Astrocyte (in vitro differentiated cells and primary cell): ENCODE data around the gene MLXIP. TPM values are rescaled to one million over a fixed set of nuclear protein-coding genes. Genes with fewer than 3 reads are reported as not detected.

Experiments
- DNase-seq: peaks from one replicate; pipeline ENCODE4 v3.0.0-alpha.2; 2010; ENCODE audit warnings: low read depth
- FAIRE-seq: peaks from 2 replicates; lab custom pipeline; 2011; peaks lifted over from hg19 to GRCh38; lab: Jason Lieb, UNC
- H2AFZ ChIP-seq: 2 replicates; pipeline ENCODE4 v1.6.0; 2012; ENCODE audit warnings: low read depth, low read length, inconsistent platforms
- H3K27ac ChIP-seq: 2 replicates; pipeline ENCODE4 v1.5.1; 2011; ENCODE audit warnings: low read depth, low read length, inconsistent platforms
- H3K27me3 ChIP-seq: 2 replicates; pipeline ENCODE4 v1.6.0; 2011; ENCODE audit warnings: low read length, inconsistent platforms; ENCODE audit not compliant: insufficient read depth
- H3K36me3 ChIP-seq: 2 replicates; pipeline ENCODE4 v1.5.1; 2011; ENCODE audit warnings: low read length, inconsistent platforms; ENCODE audit not compliant: insufficient read depth
- H3K4me1 ChIP-seq: 2 replicates; pipeline ENCODE4 v1.5.1; 2011; ENCODE audit warnings: low read length, inconsistent platforms; ENCODE audit not compliant: insufficient read depth
- H3K4me2 ChIP-seq: 2 replicates; pipeline ENCODE4 v1.6.0; 2012; ENCODE audit warnings: low read length, inconsistent platforms
- H3K4me3 ChIP-seq: 2 replicates; pipeline ENCODE4 v1.5.1; 2011; ENCODE audit warnings: low read depth, mild to moderate bottlenecking, low read length, inconsistent platforms; ENCODE audit not compliant: insufficient read depth
- H3K79me2 ChIP-seq: 2 replicates; pipeline ENCODE4 v1.6.0; 2012; ENCODE audit warnings: mild to moderate bottlenecking, low read length, inconsistent platforms; ENCODE audit not compliant: insufficient read depth
- H3K9ac ChIP-seq: 2 replicates; pipeline ENCODE4 v1.6.0; 2012; ENCODE audit warnings: mild to moderate bottlenecking, low read length, inconsistent platforms
- H3K9me3 ChIP-seq: 2 replicates; pipeline ENCODE4 v1.5.1; 2012; ENCODE audit warnings: low read depth, mild to moderate bottlenecking, low read length, inconsistent platforms; ENCODE audit not compliant: insufficient read depth
- H4K20me1 ChIP-seq: 2 replicates; pipeline ENCODE4 v1.6.0; 2012; ENCODE audit warnings: low read length, inconsistent platforms; ENCODE audit not compliant: insufficient read depth
- H3K27ac Mint-ChIP-seq: one replicate; pipeline ENCODE4 v1.8.0; 2021; ENCODE audit warnings: mild to moderate bottlenecking, mixed read lengths; ENCODE audit not compliant: unreplicated experiment
- H3K27me3 Mint-ChIP-seq: one replicate; pipeline ENCODE4 v1.8.0; 2021; ENCODE audit warnings: low read depth, mixed read lengths; ENCODE audit not compliant: unreplicated experiment
- H3K36me3 Mint-ChIP-seq: one replicate; pipeline ENCODE4 v1.8.0; 2021; ENCODE audit warnings: low read depth, mixed read lengths; ENCODE audit not compliant: unreplicated experiment
- H3K4me1 Mint-ChIP-seq: one replicate; pipeline ENCODE4 v1.8.0; 2021; ENCODE audit warnings: low read depth, mixed read lengths; ENCODE audit not compliant: unreplicated experiment
- H3K4me3 Mint-ChIP-seq: one replicate; pipeline ENCODE4 v1.8.0; 2021; ENCODE audit warnings: mild to moderate bottlenecking, moderate library complexity, mixed read lengths; ENCODE audit not compliant: unreplicated experiment
- H3K9me3 Mint-ChIP-seq: one replicate; pipeline ENCODE4 v1.8.0; 2021; ENCODE audit warnings: mild to moderate bottlenecking, mixed read lengths; ENCODE audit not compliant: unreplicated experiment
- CTCF ChIP-seq: IDR thresholded peaks from 2 replicates; pipeline ENCODE4 v1.5.1; 2011; ENCODE audit warnings: low read depth, mild to moderate bottlenecking, inconsistent platforms, low read length, moderate library complexity; ENCODE audit not compliant: insufficient read depth
- EZH2 ChIP-seq: IDR thresholded peaks from 2 replicates; pipeline ENCODE4 v1.6.1; 2012; ENCODE audit warnings: mild to moderate bottlenecking, low read length, inconsistent platforms; ENCODE audit not compliant: insufficient read depth
- total RNA-seq: library from RNA; stranded (reverse); gene quantifications from 2 replicates; pipeline ENCODE4 v1.2.1, GENCODE V29; 2021

Gene MLXIP
- total RNA-seq, 1 donor from 2014 or later = 62.5 TPM

DNA sequence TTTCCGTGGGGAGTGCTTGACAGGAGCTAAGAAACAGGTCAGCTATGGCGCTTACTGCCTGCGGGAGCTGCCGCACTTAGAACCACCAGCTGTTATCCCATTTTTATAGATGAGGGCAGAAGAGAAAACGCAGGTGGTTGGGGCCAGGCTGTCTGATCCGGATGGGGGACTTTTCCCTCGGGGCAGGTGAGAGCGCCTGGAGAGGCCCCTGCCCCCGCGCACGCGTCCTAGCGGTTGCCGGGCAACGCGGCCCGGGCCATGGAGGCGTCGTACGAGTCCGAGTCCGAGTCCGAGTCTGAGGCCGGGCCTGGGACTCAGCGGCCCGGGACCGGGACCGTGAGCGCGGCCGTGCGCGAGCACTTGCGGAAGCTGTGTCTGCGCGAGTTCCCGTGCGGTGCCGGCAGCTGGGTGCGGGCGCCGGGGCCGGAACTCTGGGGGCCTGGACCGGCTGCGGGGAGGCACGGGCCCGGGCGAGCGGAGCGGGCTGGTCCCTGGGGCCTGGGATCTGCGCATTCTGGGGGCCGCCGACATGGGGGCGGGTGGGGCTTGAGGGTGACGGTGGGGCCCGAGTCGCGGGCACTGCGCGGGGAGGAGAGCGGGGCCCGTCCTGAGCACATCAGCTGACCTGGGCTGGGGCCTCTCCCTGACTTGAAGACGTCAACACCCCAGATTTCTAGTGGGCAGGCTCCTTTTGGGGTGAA lies 104.5 kb downstream of the MLXIP start, which contains the start of gene LRRC43:
LRRC43 (plus strand) TSS at position 237 of the 701 bp plus-strand sequence; CDS start at position 259, 22 bp downstream.
- Histone ChIP-seq H3K4me3 (peak within 1 kb of the TSS; percentile 52), H3K79me2 (no peaks in the 10 kb centered on the region), H3K4me1 (peaks cover 7% of the 10 kb centered on the region), H3K9ac (peak within 1 kb of the TSS; percentile 43), H3K9me3 (no peaks in the 10 kb centered on the region), H4K20me1 (no peaks in the 10 kb centered on the region), H2AFZ (peak within 1 kb of the TSS; percentile 81), H3K36me3 (no peaks in the 10 kb centered on the region), H3K4me2 (peak within 1 kb of the TSS; percentile 89), H3K27me3 (no peaks in the 10 kb centered on the region), H3K27ac (no peak within 1 kb of the TSS)
- peak within 1 kb of the TSS; percentile 34 for H3K27ac Mint-ChIP-seq
- DNase-seq (peak; percentile 16), FAIRE-seq (no peak)
- H3K27me3 Mint-ChIP-seq = peaks cover 17% of the 10 kb centered on the region
- H3K36me3 Mint-ChIP-seq = peaks cover 2% of the 10 kb centered on the region
- TF ChIP-seq EZH2 = no peak
- no peak for TF ChIP-seq CTCF
- peak within 1 kb of the TSS; percentile 80 for H3K4me3 Mint-ChIP-seq
- no peaks in the 10 kb centered on the region for H3K9me3 Mint-ChIP-seq
- H3K4me1 Mint-ChIP-seq = peaks cover 7% of the 10 kb centered on the region

- no peaks in the 10 kb centered on the region for H3K79me2 ChIP-seq
- no peaks in the 10 kb centered on the region for H3K9me3 ChIP-seq
- peaks cover 7% of the 10 kb centered on the region for H3K4me1 ChIP-seq
- Mint-ChIP-seq H3K36me3 (peaks cover 2% of the 10 kb centered on the region), H3K27ac (peak overlapping the region; percentile 26), H3K4me1 (peaks cover 7% of the 10 kb centered on the region), H3K27me3 (peaks cover 17% of the 10 kb centered on the region), H3K4me3 (peak overlapping the region; percentile 45), H3K9me3 (no peaks in the 10 kb centered on the region)
- H3K27ac ChIP-seq = no peak overlapping the region
- FAIRE-seq = no peak
- no peak for DNase-seq
- H4K20me1 ChIP-seq = no peaks in the 10 kb centered on the region
- H2AFZ ChIP-seq = peak overlapping the region; percentile 81
- H3K27me3 ChIP-seq = no peaks in the 10 kb centered on the region
- TF ChIP-seq EZH2 (no peak), CTCF (no peak)
- peak overlapping the region; percentile 89 for H3K4me2 ChIP-seq
- H3K9ac ChIP-seq = peak overlapping the region; percentile 43
- no peaks in the 10 kb centered on the region for H3K36me3 ChIP-seq
- no peak overlapping the region for H3K4me3 ChIP-seq
These were observed 105.0 kb downstream of the MLXIP start for GRCh38 chr12:122183588-122183940.

GRCh38 chr12:122184517-122184916 lies 106.0 kb downstream of the MLXIP start:
- no peaks in the 10 kb centered on the region for H3K36me3 Mint-ChIP-seq
- no peaks in the 10 kb centered on the region for H3K9me3 Mint-ChIP-seq
- peak overlapping the region; percentile 40 for H3K4me3 Mint-ChIP-seq
- peaks cover 7% of the 10 kb centered on the region for H3K4me1 Mint-ChIP-seq
- no peak overlapping the region for H3K4me3 ChIP-seq
- FAIRE-seq (no peak), DNase-seq (no peak)
- no peak overlapping the region for H3K9ac ChIP-seq
- no peak overlapping the region for H2AFZ ChIP-seq
- H3K27ac ChIP-seq = no peak overlapping the region
- no peak overlapping the region for H3K4me2 ChIP-seq
- H3K27me3 ChIP-seq = no peaks in the 10 kb centered on the region
- H3K79me2 ChIP-seq = no peaks in the 10 kb centered on the region
- H3K36me3 ChIP-seq = no peaks in the 10 kb centered on the region
- peaks cover 17% of the 10 kb centered on the region for H3K27me3 Mint-ChIP-seq
- no peak overlapping the region for H3K27ac Mint-ChIP-seq
- H3K4me1 ChIP-seq = peaks cover 7% of the 10 kb centered on the region
- TF ChIP-seq CTCF = no peak
- no peak for TF ChIP-seq EZH2
- H3K9me3 ChIP-seq = no peaks in the 10 kb centered on the region
- H4K20me1 ChIP-seq = no peaks in the 10 kb centered on the region
